GM13976 (cell line): Measurements from ENCODE around the gene RBKS.

ENCODE experiments used
- DNase-seq: peaks from one replicate; pipeline ENCODE4 v3.0.0; 2012; ENCODE audit warnings: low spot score
- CTCF ChIP-seq: IDR thresholded peaks from 2 replicates; pipeline ENCODE4 v1.5.1; 2012; ENCODE audit warnings: borderline replicate concordance, mild to moderate bottlenecking; ENCODE audit not compliant: insufficient read depth; ENCODE audit errors: extremely low read depth, missing control alignments, control extremely low read depth
- in situ Hi-C: fragments of 300-500 bp; cut with MboI; formaldehyde crosslinking; loops from one replicate; pipeline ENCODE4 v1.12.0; 2022; ENCODE audit warnings: low sequenced_read_pairs, mixed read lengths, inconsistent platforms; ENCODE audit not compliant: unreplicated experiment

The RBKS gene

DNA sequence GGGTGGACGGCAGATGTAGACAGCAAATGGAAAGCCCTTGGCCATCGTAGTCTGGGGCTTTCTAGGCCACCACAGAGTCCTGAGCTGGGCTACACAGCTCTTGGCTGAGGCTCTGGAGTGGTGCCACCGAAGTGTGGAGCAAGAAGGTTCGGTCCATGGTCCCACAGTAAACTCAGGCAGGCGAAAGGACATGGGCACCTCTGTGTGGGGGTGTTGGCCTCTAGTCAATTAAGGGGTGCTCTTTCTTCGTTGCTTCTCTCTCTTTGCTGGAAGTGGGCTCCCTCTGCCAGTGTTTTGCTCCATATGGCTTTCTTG lies 153.3 kb downstream of the RBKS start:
- no peak for TF ChIP-seq CTCF
- in situ Hi-C loops, result no loop called here

DNA sequence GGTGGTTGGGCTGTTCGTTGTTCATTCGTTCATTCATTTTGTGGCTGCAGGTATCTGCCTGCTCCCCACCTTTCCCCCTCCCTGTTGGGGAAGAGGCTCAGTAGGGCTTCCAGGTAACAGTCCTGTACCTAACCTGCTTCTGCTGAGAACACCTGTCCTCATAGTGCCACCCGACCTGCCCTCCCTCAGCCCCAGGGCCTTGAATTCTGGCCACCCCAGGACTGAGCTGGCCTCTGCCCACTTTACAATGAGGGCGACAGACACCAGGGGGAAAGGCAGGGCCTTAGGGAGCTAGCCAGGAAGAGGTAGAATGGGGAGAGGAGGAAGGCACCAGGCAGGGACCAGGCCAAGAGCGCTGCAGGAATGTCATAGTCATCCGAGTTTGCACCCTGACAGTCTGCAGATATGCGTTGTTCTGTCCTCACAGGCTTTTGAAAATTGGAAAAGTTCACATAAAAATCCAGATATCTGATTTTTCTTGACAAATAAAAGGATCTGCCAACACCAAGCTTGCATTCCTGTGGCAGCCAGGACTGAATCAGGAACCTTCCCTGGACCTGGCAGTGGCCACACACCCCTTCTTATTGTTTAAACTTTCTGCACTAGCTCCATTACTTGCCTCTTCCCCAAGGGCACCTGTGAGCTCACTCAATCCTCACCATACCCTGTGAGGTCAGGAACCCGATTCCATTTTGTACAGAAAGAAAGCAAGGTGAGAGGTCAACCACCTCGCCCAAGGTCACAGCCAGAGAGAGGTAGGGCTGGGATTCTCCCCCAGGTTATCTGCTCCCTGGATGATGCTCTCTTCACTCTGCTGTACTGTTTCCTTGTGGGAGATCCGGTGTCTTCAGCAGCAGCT lies 153.9 kb downstream of the RBKS start:
- no peak for TF ChIP-seq CTCF
- DNase-seq, result no peak
- in situ Hi-C loops, result no loop called here

More for the DNA sequence above, 153.3 kb downstream of the RBKS start:
- no peak for DNase-seq

- no peak for TF ChIP-seq CTCF
- in situ Hi-C loops, result no loop called here
- DNase-seq, result peak; percentile 60
Observed at GRCh38 chr2:27735263-27735904, 154.8 kb downstream of the RBKS start.

GRCh38 chr2:27734305-27734704 lies 155.9 kb downstream of the RBKS start:
- in situ Hi-C loops, result no loop called here
- DNase-seq, result no peak
- TF ChIP-seq CTCF, result no peak
